A549 treated with CORT108297 at 1 μM for 4 hours (cell line): ENCODE data around the gene RNF187. TPM values are rescaled to one million over a fixed set of nuclear protein-coding genes. Genes with fewer than 3 reads are reported as not detected.

Experiments used
- total RNA-seq: library from RNA; stranded (reverse); fragments of 200-300 nt; extraction: Qiagen RNA extraction; gene quantifications from 5 replicates; pipeline ENCODE4 v1.2.3, GENCODE V29; 2022

RNF187 gene
- total RNA-seq = 56.1 to 91.6 TPM (median 86.2 TPM) in 5 replicates

GRCh38 chr1:228487336-228488124, at the start of gene RNF187:
Gene RNF187, plus strand, starts transcription at chr1:228487382.

Other genes starting within 250 kb of the RNF187 start
- 28.5 to 40.6 TPM (median 37.8 TPM) in 5 replicates for gene TRIM11, start 80.5 kb upstream of the RNF187 start, total RNA-seq
- not detected in 5 replicates for gene TRIM17, start 70.5 kb upstream of the RNF187 start, total RNA-seq
- gene RHOU, start 248.1 kb downstream of the RNF187 start, total RNA-seq = 4.4 to 7.2 TPM (median 6.2 TPM) in 5 replicates